GM23248 (cell line): ENCODE data around the gene ZRSR2. TPM values are rescaled to one million over a fixed set of nuclear protein-coding genes. Genes with fewer than 3 reads are reported as not detected.

Source experiments
- DNase-seq: peaks from one replicate; pipeline ENCODE4 v3.0.0-alpha.2; 2015
- H2AFZ ChIP-seq: fragments of 200-600 bp; sonication (generic); 2 replicates; pipeline ENCODE4 v1.6.1; 2016; ENCODE audit warnings: antibody characterized with exemption
- H3F3A ChIP-seq: fragments of 200-600 bp; sonication (generic); 2 replicates; pipeline ENCODE4 v1.6.1; 2016; ENCODE audit warnings: mild to moderate bottlenecking, antibody characterized with exemption, mixed run types; ENCODE audit not compliant: insufficient read depth
- H3K27ac ChIP-seq: fragments of 200-600 bp; sonication (generic); 2 replicates; pipeline ENCODE4 v1.5.1; 2016; ENCODE audit warnings: mild to moderate bottlenecking
- H3K27me3 ChIP-seq: fragments of 200-600 bp; sonication (generic); replicated peaks from 2 replicates; pipeline ENCODE4 v1.6.1; 2016; ENCODE audit warnings: mild to moderate bottlenecking; ENCODE audit not compliant: insufficient read depth
- H3K36me3 ChIP-seq: fragments of 200-600 bp; sonication (generic); 2 replicates; pipeline ENCODE4 v1.6.1; 2016; ENCODE audit warnings: low read depth, mild to moderate bottlenecking
- H3K4me1 ChIP-seq: fragments of 200-600 bp; sonication (generic); 2 replicates; pipeline ENCODE4 v1.6.1; 2016; ENCODE audit warnings: mild to moderate bottlenecking; ENCODE audit not compliant: insufficient read depth
- H3K4me2 ChIP-seq: fragments of 200-600 bp; sonication (generic); one replicate; pipeline ENCODE4 v1.6.1; 2016; ENCODE audit warnings: mild to moderate bottlenecking; ENCODE audit not compliant: unreplicated experiment
- H3K4me3 ChIP-seq: fragments of 200-600 bp; sonication (generic); 2 replicates; pipeline ENCODE4 v1.5.1; 2016; ENCODE audit warnings: mild to moderate bottlenecking
- H3K79me2 ChIP-seq: fragments of 200-600 bp; sonication (generic); 2 replicates; pipeline ENCODE4 v1.6.1; 2016; ENCODE audit warnings: mild to moderate bottlenecking; ENCODE audit not compliant: insufficient read depth
- H3K9ac ChIP-seq: fragments of 200-600 bp; sonication (generic); 2 replicates; pipeline ENCODE4 v1.6.1; 2016; ENCODE audit warnings: mild to moderate bottlenecking
- H3K9me2 ChIP-seq: fragments of 200-600 bp; sonication (generic); 2 replicates; pipeline ENCODE4 v1.6.1; 2016; ENCODE audit warnings: mixed run types, mild to moderate bottlenecking, moderate library complexity; ENCODE audit not compliant: insufficient read depth
- H3K9me3 ChIP-seq: fragments of 200-600 bp; sonication (generic); one replicate; pipeline ENCODE4 v1.6.1; 2017; ENCODE audit warnings: low read depth
- H4K20me1 ChIP-seq: fragments of 200-600 bp; sonication (generic); 2 replicates; pipeline ENCODE4 v1.6.0; 2016; ENCODE audit not compliant: insufficient read depth
- EZH2 ChIP-seq: fragments of 200-600 bp; sonication (generic); IDR thresholded peaks from 2 replicates; pipeline ENCODE4 v1.6.1; 2018; ENCODE audit warnings: antibody characterized with exemption, mild to moderate bottlenecking; ENCODE audit not compliant: insufficient read depth, poor library complexity, severe bottlenecking
- EZH2phosphoT487 ChIP-seq: fragments of 200-600 bp; sonication (generic); IDR thresholded peaks from 2 replicates; pipeline ENCODE4 v1.6.1; 2018; ENCODE audit warnings: antibody characterized with exemption, moderate library complexity, mild to moderate bottlenecking, low read depth; ENCODE audit not compliant: insufficient read depth
- WGBS, 2 experiments: methylation state at CpG; one replicate each; pipeline ENCODE4 v1.1.6; 2015 to 2017; ENCODE audit warnings: low lambda C conversion rate in 2 of 2, low coverage in 1 of 2; ENCODE audit errors: missing lambda C conversion rate in 2 of 2; 5-methylcytosine and 5-hydroxymethylcytosine counted together
- in situ Hi-C: fragments of 300-500 bp; cut with MboI; formaldehyde crosslinking; loops from 2 replicates; pipeline ENCODE4 v1.15.0; 2020
- polyA plus RNA-seq: library from polyadenylated mRNA; unstranded; fragments of >200 nt; fragmentation: Nextera tagmentation; extraction: Ambion mirVana; gene quantifications from 2 replicates; pipeline ENCODE4 v1.2.1, GENCODE V29; 2016
- total RNA-seq: library from RNA; depleted of rRNA; stranded (reverse); fragments of >200 nt; shearing (Covaris generic); gene quantifications from 2 replicates; pipeline ENCODE4 v1.2.3, GENCODE V29; 2014

Gene ZRSR2
- total and polyA plus RNA-seq, 2 experiments from 2014 or later: 4.1 to 9.9 TPM

DNA sequence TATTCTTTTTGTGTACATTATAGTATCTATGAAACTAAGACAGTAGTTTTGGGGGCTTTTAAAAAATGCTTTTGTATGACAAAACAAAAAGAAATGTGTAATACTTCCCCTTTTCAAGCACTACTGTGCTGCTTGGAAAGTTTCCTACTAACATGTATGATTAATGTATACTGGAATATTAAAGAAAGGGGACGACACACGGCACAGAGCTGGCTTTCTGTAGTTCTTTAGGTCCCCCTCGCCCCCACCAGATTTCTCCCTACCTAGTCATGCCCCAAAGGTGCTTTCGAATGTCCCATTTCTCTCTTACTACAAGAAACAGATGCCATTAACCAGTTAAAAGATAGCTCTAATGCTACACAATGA is 65.9 kb downstream of the ZRSR2 start:
- in situ Hi-C loops: no loop called here
- Histone ChIP-seq H4K20me1 (no peaks in the 10 kb centered on the region), H3K9me2 (no peaks in the 10 kb centered on the region), H3K27me3 (no peaks in the 10 kb centered on the region), H2AFZ (no peak overlapping the region), H3K4me3 (no peak overlapping the region), H3K36me3 (no peaks in the 10 kb centered on the region), H3K9ac (no peak overlapping the region), H3K4me2 (no peak overlapping the region), H3K4me1 (no peaks in the 10 kb centered on the region), H3K27ac (no peak overlapping the region), H3K79me2 (no peaks in the 10 kb centered on the region), H3K9me3 (no peaks in the 10 kb centered on the region), H3F3A (no peaks in the 10 kb centered on the region)
- WGBS, 2 experiments: 70 to 79% methylated on average over 4 of the region's 4 CpGs
- no peak for TF ChIP-seq EZH2
- no peak for TF ChIP-seq EZH2phosphoT487
- no peak for DNase-seq

DNA sequence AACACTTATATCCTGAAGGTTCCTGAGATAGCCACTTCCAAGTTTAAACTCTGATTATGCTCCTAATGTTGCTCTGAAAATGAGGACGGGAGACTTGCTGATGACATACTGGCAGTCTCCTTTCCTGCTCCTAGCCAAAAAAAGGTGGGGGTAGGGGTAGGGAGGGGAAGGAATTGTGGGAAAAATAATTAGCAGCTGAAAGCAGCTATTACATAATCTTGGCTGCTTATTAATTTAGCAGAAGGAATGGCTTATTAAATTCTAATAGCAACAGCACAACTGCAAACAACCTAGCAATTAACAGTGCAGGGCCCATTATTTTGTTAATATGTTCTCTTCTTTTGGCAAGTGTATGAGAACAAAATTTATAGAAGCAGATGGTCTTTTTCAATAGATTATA is 66.4 kb downstream of the ZRSR2 start:
- DNase-seq: no peak
- Histone ChIP-seq H4K20me1 (no peaks in the 10 kb centered on the region), H3K4me2 (no peak overlapping the region), H3K4me3 (no peak overlapping the region), H3K27me3 (no peaks in the 10 kb centered on the region), H3K9me3 (no peaks in the 10 kb centered on the region), H3K27ac (no peak overlapping the region), H3K79me2 (no peaks in the 10 kb centered on the region), H3K4me1 (no peaks in the 10 kb centered on the region), H2AFZ (no peak overlapping the region), H3K36me3 (no peaks in the 10 kb centered on the region), H3K9me2 (no peaks in the 10 kb centered on the region), H3F3A (no peaks in the 10 kb centered on the region), H3K9ac (no peak overlapping the region)
- no peak for TF ChIP-seq EZH2phosphoT487
- TF ChIP-seq EZH2: no peak
- in situ Hi-C loops: no loop called here
- 16 to 17% methylated on average over 1 of the region's 1 CpG for WGBS, 2 experiments

DNA sequence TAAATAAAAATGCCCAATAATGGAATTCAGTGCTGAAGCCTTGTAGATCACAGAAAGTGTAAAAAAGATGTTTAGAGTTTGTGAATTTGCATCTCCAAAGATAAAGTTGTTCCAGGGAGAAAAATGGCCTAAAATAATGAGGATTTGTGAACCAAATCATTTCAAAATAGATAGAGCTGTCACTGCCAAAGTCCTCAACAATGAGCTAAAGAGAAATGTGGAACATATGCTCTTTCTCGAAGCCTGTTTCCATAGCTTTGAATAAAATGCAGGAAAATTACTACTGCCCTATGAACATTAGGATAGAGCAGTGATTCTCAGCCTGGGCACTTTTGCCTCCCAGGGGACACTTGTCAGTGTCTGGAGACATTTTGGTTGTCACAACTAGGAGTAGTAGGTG is 67.8 kb downstream of the ZRSR2 start:
- TF ChIP-seq EZH2: no peak
- TF ChIP-seq EZH2phosphoT487: no peak

DNA sequence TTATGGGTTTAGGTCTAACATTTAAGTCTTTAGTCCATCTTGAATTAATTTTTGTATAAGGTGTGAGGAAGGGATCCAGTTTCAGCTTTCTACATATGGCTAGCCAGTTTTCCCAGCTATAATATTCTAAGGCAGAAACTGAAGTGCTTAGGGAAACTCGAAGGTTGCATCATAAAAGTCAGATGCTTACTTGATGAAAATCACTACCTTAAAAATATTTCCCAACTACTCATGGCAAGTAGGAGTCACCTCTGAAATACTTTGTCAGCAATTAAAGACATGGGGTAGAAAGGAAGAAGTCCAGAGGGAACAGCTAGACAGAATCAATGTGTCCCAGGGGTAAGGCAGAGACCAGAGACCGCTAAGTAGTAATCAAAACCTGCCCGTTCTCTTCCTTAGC is 70.6 kb downstream of the ZRSR2 start:
- no peaks in the 10 kb centered on the region for H3K27me3 ChIP-seq
- 20 to 36% methylated on average over 3 of the region's 3 CpGs for WGBS, 2 experiments
- no peak overlapping the region for H3K27ac ChIP-seq
- no peak overlapping the region for H2AFZ ChIP-seq
- no peaks in the 10 kb centered on the region for H4K20me1 ChIP-seq
- no peak overlapping the region for H3K9ac ChIP-seq
- H3F3A ChIP-seq: no peaks in the 10 kb centered on the region
- no peak overlapping the region for H3K4me2 ChIP-seq
- no peaks in the 10 kb centered on the region for H3K4me1 ChIP-seq
- no peak overlapping the region for H3K4me3 ChIP-seq
- TF ChIP-seq EZH2: no peak
- no peak for TF ChIP-seq EZH2phosphoT487
- no peaks in the 10 kb centered on the region for H3K36me3 ChIP-seq
- no peaks in the 10 kb centered on the region for H3K9me3 ChIP-seq
- H3K79me2 ChIP-seq: no peaks in the 10 kb centered on the region
- H3K9me2 ChIP-seq: no peaks in the 10 kb centered on the region
- in situ Hi-C loops: no loop called here
- no peak for DNase-seq

More for the DNA sequence above, 67.8 kb downstream of the ZRSR2 start:
- Histone ChIP-seq H3K27me3 (no peaks in the 10 kb centered on the region), H3K4me2 (no peak overlapping the region), H3K9ac (no peak overlapping the region), H4K20me1 (no peaks in the 10 kb centered on the region), H3K79me2 (no peaks in the 10 kb centered on the region), H3K9me3 (no peaks in the 10 kb centered on the region), H2AFZ (no peak overlapping the region), H3K27ac (no peak overlapping the region), H3K4me3 (no peak overlapping the region), H3K4me1 (no peaks in the 10 kb centered on the region), H3F3A (no peaks in the 10 kb centered on the region), H3K9me2 (no peaks in the 10 kb centered on the region), H3K36me3 (no peaks in the 10 kb centered on the region)
- WGBS, 2 experiments: 5 to 7% methylated on average over 1 of the region's 1 CpG
- no peak for DNase-seq
- in situ Hi-C loops: no loop called here

GRCh38 chrX:15864023-15864422 is 73.7 kb downstream of the ZRSR2 start:
- Histone ChIP-seq H3K9me3 (no peaks in the 10 kb centered on the region), H2AFZ (no peak overlapping the region), H3K9me2 (no peaks in the 10 kb centered on the region), H4K20me1 (no peaks in the 10 kb centered on the region), H3K36me3 (no peaks in the 10 kb centered on the region), H3K4me2 (no peak overlapping the region), H3K9ac (no peak overlapping the region), H3F3A (no peaks in the 10 kb centered on the region), H3K27me3 (no peaks in the 10 kb centered on the region), H3K4me1 (no peaks in the 10 kb centered on the region), H3K79me2 (no peaks in the 10 kb centered on the region), H3K27ac (no peak overlapping the region), H3K4me3 (no peak overlapping the region)
- in situ Hi-C loops: no loop called here
- TF ChIP-seq EZH2 (no peak), EZH2phosphoT487 (no peak)
- no peak for DNase-seq
- WGBS, 2 experiments: 43 to 45% methylated on average over 3 of the region's 3 CpGs
